ENCODE measurements around the gene NR3C1.

DNA sequence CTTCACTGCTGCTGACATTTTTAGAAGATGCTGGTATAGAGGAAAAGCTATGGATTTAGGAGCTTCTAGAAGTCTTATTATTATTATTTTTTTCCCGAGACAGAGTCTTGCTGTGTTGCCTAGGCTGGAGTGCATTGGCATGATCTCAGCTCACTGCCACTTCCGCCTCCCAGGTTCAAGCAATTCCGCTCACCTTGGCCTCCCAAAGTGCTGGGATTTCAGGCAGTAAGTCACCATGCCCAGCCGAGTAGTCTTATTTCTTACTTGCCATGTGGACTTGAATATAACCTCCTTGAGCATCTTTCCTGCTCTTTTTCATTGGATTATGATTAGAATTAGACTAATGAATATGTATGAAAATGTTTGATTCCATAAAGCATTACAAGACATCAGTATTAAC, 119.5 kb downstream of the NR3C1 start:
- TF ChIP-seq, protein P1, sequence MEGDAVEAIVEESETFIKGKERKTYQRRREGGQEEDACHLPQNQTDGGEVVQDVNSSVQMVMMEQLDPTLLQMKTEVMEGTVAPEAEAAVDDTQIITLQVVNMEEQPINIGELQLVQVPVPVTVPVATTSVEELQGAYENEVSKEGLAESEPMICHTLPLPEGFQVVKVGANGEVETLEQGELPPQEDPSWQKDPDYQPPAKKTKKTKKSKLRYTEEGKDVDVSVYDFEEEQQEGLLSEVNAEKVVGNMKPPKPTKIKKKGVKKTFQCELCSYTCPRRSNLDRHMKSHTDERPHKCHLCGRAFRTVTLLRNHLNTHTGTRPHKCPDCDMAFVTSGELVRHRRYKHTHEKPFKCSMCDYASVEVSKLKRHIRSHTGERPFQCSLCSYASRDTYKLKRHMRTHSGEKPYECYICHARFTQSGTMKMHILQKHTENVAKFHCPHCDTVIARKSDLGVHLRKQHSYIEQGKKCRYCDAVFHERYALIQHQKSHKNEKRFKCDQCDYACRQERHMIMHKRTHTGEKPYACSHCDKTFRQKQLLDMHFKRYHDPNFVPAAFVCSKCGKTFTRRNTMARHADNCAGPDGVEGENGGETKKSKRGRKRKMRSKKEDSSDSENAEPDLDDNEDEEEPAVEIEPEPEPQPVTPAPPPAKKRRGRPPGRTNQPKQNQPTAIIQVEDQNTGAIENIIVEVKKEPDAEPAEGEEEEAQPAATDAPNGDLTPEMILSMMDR (IDR thresholded peaks at IDR 0.05): no peak
- TF ChIP-seq POLR2A (IDR thresholded peaks at IDR 0.05; ENCODE audit: low read depth): no peak
- no peak for TF ChIP-seq EP300 (IDR thresholded peaks at IDR 0.05)
- TF ChIP-seq POLR2AphosphoS5 (IDR thresholded peaks at IDR 0.05): no peak
